ENCODE results near the gene B3GNT5.

The B3GNT5 gene

DNA sequence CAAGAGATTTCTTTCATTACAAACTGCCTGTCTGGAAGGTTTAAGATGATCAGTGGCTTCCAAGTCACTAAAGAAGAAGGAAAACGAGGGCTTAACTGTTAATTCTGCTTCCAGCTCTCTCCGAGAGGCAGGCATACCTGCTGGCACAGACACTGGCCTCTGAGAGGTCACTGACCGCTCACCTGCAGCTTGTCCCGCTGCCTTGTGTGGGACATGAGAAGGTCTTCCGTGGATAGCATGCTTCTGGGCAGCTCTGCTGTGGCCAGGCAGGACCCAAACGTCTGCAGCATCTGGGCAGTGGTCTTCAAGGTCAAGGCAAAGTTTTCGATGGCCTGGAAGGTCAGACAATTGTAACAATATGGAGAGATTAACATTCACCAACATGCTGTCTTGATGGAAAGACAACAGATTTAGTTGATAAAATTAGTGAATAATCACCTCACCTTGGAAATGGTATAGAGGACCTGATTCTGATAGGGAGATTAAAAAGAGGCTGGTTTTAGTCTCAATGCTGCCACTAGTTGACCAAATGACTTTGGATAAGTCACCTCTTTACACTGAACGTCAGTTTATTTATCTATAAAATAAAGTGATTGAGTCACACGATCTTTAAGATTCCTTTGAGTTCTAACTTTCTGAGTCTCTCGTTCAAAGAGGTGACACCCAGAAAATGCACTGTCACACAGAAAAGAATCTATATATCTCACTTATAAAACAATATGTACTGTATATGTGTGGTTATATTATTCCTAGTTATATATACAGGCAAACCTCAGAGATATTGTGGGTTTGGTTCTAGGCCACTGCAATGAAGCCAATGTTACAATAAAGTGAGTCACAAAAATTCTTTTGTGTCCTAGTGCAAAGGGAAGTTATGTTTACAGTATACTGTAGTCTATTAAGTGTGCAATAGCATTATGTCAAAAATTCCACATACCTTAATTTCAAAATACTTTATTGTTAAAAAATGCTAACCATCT lies 65.1 kb downstream of the B3GNT5 start:
- H3K4me1 ChIP-seq (ENCODE audit: control insufficient read depth, insufficient read depth, low read length) = no peaks in the 10 kb centered on the region
- no peak for TF ChIP-seq ZNF239 (tag by site-specific recombination; IDR thresholded peaks at IDR 0.05)
- TF ChIP-seq FEZF1 (tag by site-specific recombination; IDR thresholded peaks at IDR 0.05) = no peak
- no peak for TF ChIP-seq ZNF660 (tag by site-specific recombination; IDR thresholded peaks at IDR 0.05)
- TF ChIP-seq SETDB1 (IDR thresholded peaks at IDR 0.05; ENCODE audit: insufficient read length, low read length) = no peak
- TF ChIP-seq ZNF175 (tag by site-specific recombination; IDR thresholded peaks at IDR 0.05) = no peak
- no peak for TF ChIP-seq ZNF600 (tag by site-specific recombination; IDR thresholded peaks at IDR 0.05)
- no peak for TF ChIP-seq MYNN (tag by site-specific recombination; IDR thresholded peaks at IDR 0.05; ENCODE audit: borderline replicate concordance)
- TF ChIP-seq ZNF621 (tag by site-specific recombination; IDR thresholded peaks at IDR 0.05) = no peak
- TF ChIP-seq KLF9 (tag by site-specific recombination; IDR thresholded peaks at IDR 0.05; ENCODE audit: low read depth) = no peak
- TF ChIP-seq, protein P1, sequence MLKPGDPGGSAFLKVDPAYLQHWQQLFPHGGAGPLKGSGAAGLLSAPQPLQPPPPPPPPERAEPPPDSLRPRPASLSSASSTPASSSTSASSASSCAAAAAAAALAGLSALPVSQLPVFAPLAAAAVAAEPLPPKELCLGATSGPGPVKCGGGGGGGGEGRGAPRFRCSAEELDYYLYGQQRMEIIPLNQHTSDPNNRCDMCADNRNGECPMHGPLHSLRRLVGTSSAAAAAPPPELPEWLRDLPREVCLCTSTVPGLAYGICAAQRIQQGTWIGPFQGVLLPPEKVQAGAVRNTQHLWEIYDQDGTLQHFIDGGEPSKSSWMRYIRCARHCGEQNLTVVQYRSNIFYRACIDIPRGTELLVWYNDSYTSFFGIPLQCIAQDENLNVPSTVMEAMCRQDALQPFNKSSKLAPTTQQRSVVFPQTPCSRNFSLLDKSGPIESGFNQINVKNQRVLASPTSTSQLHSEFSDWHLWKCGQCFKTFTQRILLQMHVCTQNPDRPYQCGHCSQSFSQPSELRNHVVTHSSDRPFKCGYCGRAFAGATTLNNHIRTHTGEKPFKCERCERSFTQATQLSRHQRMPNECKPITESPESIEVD (tag by site-specific recombination; IDR thresholded peaks at IDR 0.05) = no peak
- no peak for TF ChIP-seq ZNF529 (tag by site-specific recombination; IDR thresholded peaks at IDR 0.05; ENCODE audit: insufficient replicate concordance)
- no peak for TF ChIP-seq YY1 (tag by site-specific recombination; IDR thresholded peaks at IDR 0.05)
- TF ChIP-seq, protein P2, sequence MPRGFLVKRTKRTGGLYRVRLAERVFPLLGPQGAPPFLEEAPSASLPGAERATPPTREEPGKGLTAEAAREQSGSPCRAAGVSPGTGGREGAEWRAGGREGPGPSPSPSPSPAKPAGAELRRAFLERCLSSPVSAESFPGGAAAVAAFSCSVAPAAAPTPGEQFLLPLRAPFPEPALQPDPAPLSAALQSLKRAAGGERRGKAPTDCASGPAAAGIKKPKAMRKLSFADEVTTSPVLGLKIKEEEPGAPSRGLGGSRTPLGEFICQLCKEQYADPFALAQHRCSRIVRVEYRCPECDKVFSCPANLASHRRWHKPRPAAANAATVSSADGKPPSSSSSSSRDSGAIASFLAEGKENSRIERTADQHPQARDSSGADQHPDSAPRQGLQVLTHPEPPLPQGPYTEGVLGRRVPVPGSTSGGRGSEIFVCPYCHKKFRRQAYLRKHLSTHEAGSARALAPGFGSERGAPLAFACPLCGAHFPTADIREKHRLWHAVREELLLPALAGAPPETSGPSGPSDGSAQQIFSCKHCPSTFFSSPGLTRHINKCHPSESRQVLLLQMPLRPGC (tag by site-specific recombination; IDR thresholded peaks at IDR 0.05) = no peak
- no peak for TF ChIP-seq GLIS1 (tag by site-specific recombination; IDR thresholded peaks at IDR 0.05)
- H3K36me3 ChIP-seq (ENCODE audit: control insufficient read depth in 2 of 2, insufficient read depth in 1 of 2, low read length in 2 of 2) = no peaks in the 10 kb centered on the region
- POLR2A ChIA-PET = no interaction called here
- no peaks in the 10 kb centered on the region for H3K9me3 ChIP-seq (ENCODE audit: control insufficient read depth, insufficient read depth, low read depth, low read length)
- H3K27ac ChIP-seq (ENCODE audit: extremely low read depth, low read depth, low read length) = no peak overlapping the region
- no peak overlapping the region for H3K4me3 ChIP-seq (ENCODE audit: low read depth, low read length)
- CTCF ChIA-PET = no interaction called here

DNA sequence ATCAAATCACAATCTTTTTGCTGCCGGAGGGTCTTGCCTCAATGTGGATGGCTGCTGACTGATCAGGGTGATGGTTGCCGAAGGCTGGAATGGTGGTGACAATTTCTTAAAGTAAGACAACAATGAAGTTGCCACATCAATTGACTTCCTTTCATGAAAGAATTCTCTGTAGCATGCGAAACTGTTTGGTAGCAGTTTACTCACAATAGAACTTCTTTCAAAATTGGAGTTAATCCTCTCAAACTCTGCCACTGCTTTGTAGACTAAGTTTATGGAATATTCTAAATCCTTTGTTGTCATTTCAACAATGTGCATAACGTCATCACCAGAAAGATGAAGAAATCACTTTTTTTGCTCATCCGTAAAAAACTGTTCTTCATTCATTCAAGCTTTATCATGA lies 65.8 kb downstream of the B3GNT5 start:
- Histone ChIP-seq H3K36me3 (ENCODE audit: control insufficient read depth in 2 of 2, insufficient read depth in 1 of 2, low read length in 2 of 2) (no peaks in the 10 kb centered on the region), H3K9me3 (ENCODE audit: control insufficient read depth, insufficient read depth, low read depth, low read length) (no peaks in the 10 kb centered on the region), H3K4me1 (ENCODE audit: control insufficient read depth, insufficient read depth, low read length) (no peaks in the 10 kb centered on the region), H3K27ac (ENCODE audit: extremely low read depth, low read depth, low read length) (no peak overlapping the region), H3K4me3 (ENCODE audit: low read depth, low read length) (no peak overlapping the region)
- CTCF ChIA-PET = no interaction called here
- POLR2A ChIA-PET = no interaction called here
- TF ChIP-seq BCL11A (tag by site-specific recombination; IDR thresholded peaks at IDR 0.05; ENCODE audit: low read depth) (no peak), ZNF664 (tag by site-specific recombination; IDR thresholded peaks at IDR 0.05) (no peak), ZNF626 (tag by site-specific recombination; IDR thresholded peaks at IDR 0.05) (no peak), ZNF830 (tag by site-specific recombination; IDR thresholded peaks at IDR 0.05; ENCODE audit: low read depth) (no peak), ZNF202 (tag by site-specific recombination; IDR thresholded peaks at IDR 0.05; ENCODE audit: borderline replicate concordance) (no peak), SCRT1 (tag by site-specific recombination; IDR thresholded peaks at IDR 0.05; ENCODE audit: borderline replicate concordance) (no peak), ZNF391 (tag by site-specific recombination; IDR thresholded peaks at IDR 0.05; ENCODE audit: borderline replicate concordance, low read depth) (no peak), ZNF23 (tag by site-specific recombination; IDR thresholded peaks at IDR 0.05; ENCODE audit: borderline replicate concordance) (no peak), ZNF837 (tag by site-specific recombination; IDR thresholded peaks at IDR 0.05) (no peak), ZNF175 (tag by site-specific recombination; IDR thresholded peaks at IDR 0.05) (no peak)
- TF ChIP-seq, protein P3, sequence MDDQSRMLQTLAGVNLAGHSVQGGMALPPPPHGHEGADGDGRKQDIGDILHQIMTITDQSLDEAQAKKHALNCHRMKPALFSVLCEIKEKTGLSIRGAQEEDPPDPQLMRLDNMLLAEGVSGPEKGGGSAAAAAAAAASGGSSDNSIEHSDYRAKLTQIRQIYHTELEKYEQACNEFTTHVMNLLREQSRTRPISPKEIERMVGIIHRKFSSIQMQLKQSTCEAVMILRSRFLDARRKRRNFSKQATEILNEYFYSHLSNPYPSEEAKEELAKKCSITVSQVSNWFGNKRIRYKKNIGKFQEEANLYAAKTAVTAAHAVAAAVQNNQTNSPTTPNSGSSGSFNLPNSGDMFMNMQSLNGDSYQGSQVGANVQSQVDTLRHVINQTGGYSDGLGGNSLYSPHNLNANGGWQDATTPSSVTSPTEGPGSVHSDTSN (CRISPR knock-in tag; IDR thresholded peaks at IDR 0.05) = no peak
- TF ChIP-seq, protein P4, sequence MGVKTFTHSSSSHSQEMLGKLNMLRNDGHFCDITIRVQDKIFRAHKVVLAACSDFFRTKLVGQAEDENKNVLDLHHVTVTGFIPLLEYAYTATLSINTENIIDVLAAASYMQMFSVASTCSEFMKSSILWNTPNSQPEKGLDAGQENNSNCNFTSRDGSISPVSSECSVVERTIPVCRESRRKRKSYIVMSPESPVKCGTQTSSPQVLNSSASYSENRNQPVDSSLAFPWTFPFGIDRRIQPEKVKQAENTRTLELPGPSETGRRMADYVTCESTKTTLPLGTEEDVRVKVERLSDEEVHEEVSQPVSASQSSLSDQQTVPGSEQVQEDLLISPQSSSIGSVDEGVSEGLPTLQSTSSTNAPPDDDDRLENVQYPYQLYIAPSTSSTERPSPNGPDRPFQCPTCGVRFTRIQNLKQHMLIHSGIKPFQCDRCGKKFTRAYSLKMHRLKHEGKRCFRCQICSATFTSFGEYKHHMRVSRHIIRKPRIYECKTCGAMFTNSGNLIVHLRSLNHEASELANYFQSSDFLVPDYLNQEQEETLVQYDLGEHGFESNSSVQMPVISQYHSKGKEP (tag by site-specific recombination; IDR thresholded peaks at IDR 0.05) = no peak
- TF ChIP-seq, protein P5, sequence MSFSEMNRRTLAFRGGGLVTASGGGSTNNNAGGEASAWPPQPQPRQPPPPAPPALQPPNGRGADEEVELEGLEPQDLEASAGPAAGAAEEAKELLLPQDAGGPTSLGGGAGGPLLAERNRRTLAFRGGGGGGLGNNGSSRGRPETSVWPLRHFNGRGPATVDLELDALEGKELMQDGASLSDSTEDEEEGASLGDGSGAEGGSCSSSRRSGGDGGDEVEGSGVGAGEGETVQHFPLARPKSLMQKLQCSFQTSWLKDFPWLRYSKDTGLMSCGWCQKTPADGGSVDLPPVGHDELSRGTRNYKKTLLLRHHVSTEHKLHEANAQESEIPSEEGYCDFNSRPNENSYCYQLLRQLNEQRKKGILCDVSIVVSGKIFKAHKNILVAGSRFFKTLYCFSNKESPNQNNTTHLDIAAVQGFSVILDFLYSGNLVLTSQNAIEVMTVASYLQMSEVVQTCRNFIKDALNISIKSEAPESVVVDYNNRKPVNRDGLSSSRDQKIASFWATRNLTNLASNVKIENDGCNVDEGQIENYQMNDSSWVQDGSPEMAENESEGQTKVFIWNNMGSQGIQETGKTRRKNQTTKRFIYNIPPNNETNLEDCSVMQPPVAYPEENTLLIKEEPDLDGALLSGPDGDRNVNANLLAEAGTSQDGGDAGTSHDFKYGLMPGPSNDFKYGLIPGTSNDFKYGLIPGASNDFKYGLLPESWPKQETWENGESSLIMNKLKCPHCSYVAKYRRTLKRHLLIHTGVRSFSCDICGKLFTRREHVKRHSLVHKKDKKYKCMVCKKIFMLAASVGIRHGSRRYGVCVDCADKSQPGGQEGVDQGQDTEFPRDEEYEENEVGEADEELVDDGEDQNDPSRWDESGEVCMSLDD (tag by site-specific recombination; IDR thresholded peaks at IDR 0.05) = no peak

Measured in HEK293 (cell line).